Inferior parietal cortex (tissue), 1 donor: ENCODE measurements around the gene YEATS4.
A peak's percentile ranks its signal among the peaks of the same experiment; 100 is the strongest.
"Not testable (repeated sequence)": the region's sequence is repeated elsewhere in the genome, so short reads cannot be mapped to it uniquely, and the experiment has no call there.

ENCODE experiments used
- DNase-seq: peaks from one replicate; pipeline ENCODE4 v3.0.0-alpha.2; 2016; ENCODE audit errors: extremely low spot score

YEATS4 gene

GRCh38 chr12:69359531-69360347 is at the start of gene YEATS4:
Gene YEATS4 (plus strand): TSS chr12:69359743. CDS start chr12:69359973, 230 bp downstream.
- peak; percentile 89 for DNase-seq

GRCh38 chr12:69313209-69313608 is 46.3 kb upstream of the YEATS4 start:
- DNase-seq: no peak

GRCh38 chr12:69316784-69317183 is 42.8 kb upstream of the YEATS4 start:
- not testable (repeated sequence) for DNase-seq

GRCh38 chr12:69317233-69317632 is 42.3 kb upstream of the YEATS4 start:
- DNase-seq: not testable (repeated sequence)

- DNase-seq: no peak
These were observed 41.3 kb upstream of the YEATS4 start for GRCh38 chr12:69318225-69318624.

GRCh38 chr12:69321351-69321750 is 38.2 kb upstream of the YEATS4 start:
- no peak for DNase-seq

GRCh38 chr12:69324797-69325466 is 34.6 kb upstream of the YEATS4 start:
- DNase-seq: no peak

GRCh38 chr12:69328426-69328825 is 31.1 kb upstream of the YEATS4 start:
- no peak for DNase-seq

- DNase-seq: no peak
These were observed 29.7 kb upstream of the YEATS4 start for GRCh38 chr12:69329669-69330428.

- no peak for DNase-seq
These were observed 28.8 kb upstream of the YEATS4 start for GRCh38 chr12:69330475-69331473.

- no peak for DNase-seq
These were observed 28.0 kb upstream of the YEATS4 start for GRCh38 chr12:69331519-69331908.

- no peak for DNase-seq
These were observed 27.4 kb upstream of the YEATS4 start for GRCh38 chr12:69331909-69332684.

GRCh38 chr12:69332815-69333358 is 26.7 kb upstream of the YEATS4 start:
- DNase-seq: no peak

GRCh38 chr12:69334158-69334557 is 25.4 kb upstream of the YEATS4 start:
- DNase-seq: no peak

- no peak for DNase-seq
These were observed 22.0 kb upstream of the YEATS4 start for GRCh38 chr12:69337311-69338090.

GRCh38 chr12:69338120-69338859 is 21.3 kb upstream of the YEATS4 start:
- DNase-seq: no peak

- DNase-seq: no peak
These were observed 20.6 kb upstream of the YEATS4 start for GRCh38 chr12:69338936-69339335.

- DNase-seq: no peak
These were observed 19.5 kb upstream of the YEATS4 start for GRCh38 chr12:69339999-69340398.

- DNase-seq: no peak
These were observed 18.2 kb upstream of the YEATS4 start for GRCh38 chr12:69341328-69341727.
